SK-N-SH (cell line): ENCODE results near the gene ITGB3BP. TPM values are rescaled to one million over a fixed set of nuclear protein-coding genes. Genes with fewer than 3 reads are reported as not detected.

Source experiments
- CTCF ChIA-PET: fragments of 300-600, 350-600 bp; formaldehyde crosslinking; extraction: SDS; loops from one replicate; lab custom pipeline; 2021; lab: Yijun Ruan, JAX
- POLR2A ChIA-PET: fragments of 350-600 bp; sonication (Branson Sonifier 250); formaldehyde crosslinking; extraction: SDS; loops from one replicate; lab custom pipeline; 2020; ENCODE audit warnings: antibody characterized with exemption, inconsistent platforms; lab: Yijun Ruan, JAX
- DNase-seq: peaks from one replicate; pipeline ENCODE4 v3.0.0; 2012
- H2AFZ ChIP-seq: fragments of 200-600 bp; sonication (generic); 2 replicates; pipeline ENCODE4 v1.8.1; 2016; ENCODE audit warnings: antibody characterized with exemption, mild to moderate bottlenecking, low read depth
- H3F3A ChIP-seq: fragments of 200-600 bp; sonication (generic); replicated peaks from 2 replicates; pipeline ENCODE3; 2016; ENCODE audit warnings: antibody characterized with exemption, mild to moderate bottlenecking; ENCODE audit not compliant: insufficient read depth
- H3K27ac ChIP-seq, 2 experiments: fragments of 200-500 bp in 1 of 2; fragments of 200-600 bp in 1 of 2; sonication (Bioruptor generic) in 1 of 2; sonication (generic), shearing (Covaris generic) in 1 of 2; 2 replicates each; pipeline versions ENCODE4 v1.5.1 to v1.6.1; 2014 to 2016; ENCODE audit warnings: low read depth in 2 of 2, inconsistent platforms in 1 of 2, low read length in 1 of 2, mild to moderate bottlenecking in 1 of 2, mixed read lengths in 1 of 2
- H3K27me3 ChIP-seq: fragments of 200-600 bp; sonication (generic), shearing (Covaris generic); 2 replicates; pipeline ENCODE4 v1.6.1; 2016; ENCODE audit warnings: mixed run types; ENCODE audit not compliant: insufficient read depth
- H3K36me3 ChIP-seq, 2 experiments: fragments of 200-500 bp in 1 of 2; fragments of 200-600 bp in 1 of 2; sonication (Bioruptor generic) in 1 of 2; sonication (generic) in 1 of 2; replicated peaks in 1 of 2; 2 replicates each; pipeline versions ENCODE3 to v1.5.1; 2014 to 2016; ENCODE audit warnings: low read length in 1 of 2, mild to moderate bottlenecking in 1 of 2; ENCODE audit not compliant: insufficient read depth in 2 of 2, control insufficient read depth in 1 of 2
- H3K4me1 ChIP-seq, 2 experiments: fragments of 200-500 bp in 1 of 2; fragments of 200-600 bp in 1 of 2; sonication (Bioruptor generic) in 1 of 2; sonication (generic), shearing (Covaris generic) in 1 of 2; 2 replicates each; pipeline versions ENCODE4 v1.5.1 to v1.6.1; 2014 to 2016; ENCODE audit warnings: low read depth in 1 of 2, low read length in 1 of 2, mixed run types in 1 of 2; ENCODE audit not compliant: insufficient read depth in 2 of 2, control insufficient read depth in 1 of 2
- H3K4me2 ChIP-seq: fragments of 200-600 bp; sonication (generic), shearing (Covaris generic); 2 replicates; pipeline ENCODE4 v1.6.1; 2017; ENCODE audit warnings: mixed run types
- H3K4me3 ChIP-seq, 2 experiments: fragments of 200-500 bp in 1 of 2; fragments of 200-600 bp in 1 of 2; sonication (Bioruptor generic) in 1 of 2; sonication (generic), shearing (Covaris generic) in 1 of 2; 2 replicates each; pipeline versions ENCODE4 v1.5.1 to v1.8.1; 2014 to 2016; ENCODE audit warnings: low read depth in 2 of 2, inconsistent platforms in 1 of 2, low read length in 1 of 2, mild to moderate bottlenecking in 1 of 2, mixed read lengths in 1 of 2, moderate library complexity in 1 of 2
- H3K79me2 ChIP-seq: fragments of 200-600 bp; sonication (generic); 2 replicates; pipeline ENCODE4 v1.8.1; 2017; ENCODE audit warnings: mild to moderate bottlenecking; ENCODE audit not compliant: insufficient read depth
- H3K9ac ChIP-seq: fragments of 200-600 bp; sonication (generic); 2 replicates; pipeline ENCODE4 v1.6.1; 2017; ENCODE audit warnings: mixed run types
- H3K9me2 ChIP-seq: fragments of 200-600 bp; sonication (generic); 2 replicates; pipeline ENCODE4 v1.6.1; 2017; ENCODE audit warnings: mixed run types
- H3K9me3 ChIP-seq: fragments of 200-600 bp; sonication (generic); 2 replicates; pipeline ENCODE4 v1.6.1; 2017; ENCODE audit warnings: mixed run types, mild to moderate bottlenecking, moderate library complexity
- H4K20me1 ChIP-seq: fragments of 200-600 bp; sonication (generic); 2 replicates; pipeline ENCODE4 v1.6.1; 2017; ENCODE audit warnings: mild to moderate bottlenecking, mixed run types; ENCODE audit not compliant: insufficient read depth
- CHD2 ChIP-seq: fragments of 150-350 bp; IDR thresholded peaks from 2 replicates; pipeline ENCODE4 v1.6.1; 2018; ENCODE audit warnings: low read length; ENCODE audit not compliant: partially characterized antibody
- EP300 ChIP-seq, 2 experiments: IDR thresholded peaks; 2 replicates each; pipeline versions ENCODE4 v1.4.0 to v1.6.1; 2012; ENCODE audit warnings: borderline replicate concordance in 1 of 2, low read depth in 1 of 2, low read length in 1 of 2
- FOXJ3 ChIP-seq: sonication (generic); formaldehyde crosslinking; IDR thresholded peaks from 2 replicates; pipeline ENCODE4 v1.5.1; 2020; ENCODE audit warnings: mild to moderate bottlenecking, missing genetic modification reagents
- JUND ChIP-seq: IDR thresholded peaks from 2 replicates; pipeline ENCODE4 v1.4.0; 2012
- MAX ChIP-seq: IDR thresholded peaks from 2 replicates; pipeline ENCODE4 v1.4.0; 2012; ENCODE audit warnings: low read depth
- PBX3 ChIP-seq: IDR thresholded peaks from 2 replicates; pipeline ENCODE4; 2012
- RFX5 ChIP-seq: IDR thresholded peaks from 2 replicates; pipeline ENCODE4 v1.6.1; 2012; ENCODE audit warnings: mild to moderate bottlenecking, improper control_type of control experiment, low read length
- SIN3A ChIP-seq: IDR thresholded peaks from 2 replicates; pipeline ENCODE4 v1.6.1; 2012; ENCODE audit warnings: low read depth, mild to moderate bottlenecking, low read length, moderate library complexity, borderline replicate concordance
- SMC3 ChIP-seq: IDR thresholded peaks from 2 replicates; pipeline ENCODE4 v1.6.1; 2012; ENCODE audit warnings: low read depth, low read length, improper control_type of control experiment
- USF2 ChIP-seq: fragments of 150-350 bp; IDR thresholded peaks from 2 replicates; pipeline ENCODE4 v1.6.1; 2017; ENCODE audit warnings: antibody characterized with exemption, low read length, low read depth, borderline replicate concordance
- YY1 ChIP-seq: IDR thresholded peaks from 2 replicates; pipeline ENCODE4 v1.4.0; 2012; ENCODE audit warnings: low read depth, mild to moderate bottlenecking
- WGBS: methylation state at CpG from one replicate; pipeline ENCODE4 v1.1.6; 2017; ENCODE audit warnings: low lambda C conversion rate; 5-methylcytosine and 5-hydroxymethylcytosine counted together
- polyA plus RNA-seq, 3 experiments: library from polyadenylated mRNA; depleted of rRNA; stranded (reverse); fragments of >200 nt; gene quantifications; 2 replicates each; pipeline ENCODE4 v1.2.3, GENCODE V29; 2012

The ITGB3BP gene
- polyA plus RNA-seq, 1 of the 3 experiments (the other 2 are of a cell fraction), result 9.9 TPM

- H3K9ac ChIP-seq, result no peak overlapping the region
- no peak overlapping the region for H3K27ac ChIP-seq
- H3K27me3 ChIP-seq, result no peaks in the 10 kb centered on the region
- WGBS, result 89% methylated on average over 1 of the region's 1 CpG
- no peak overlapping the region for H2AFZ ChIP-seq
- peaks cover 32 to 43% of the 10 kb centered on the region in 2 experiments for H3K36me3 ChIP-seq
- no peak overlapping the region for H3K4me2 ChIP-seq
- TF ChIP-seq RFX5, result no peak
- no peak for TF ChIP-seq EP300 (IDR thresholded peaks at IDR 0.05; ENCODE audit: borderline replicate concordance in 1 of 2, low read depth in 1 of 2, low read length in 1 of 2)
- TF ChIP-seq FOXJ3 (CRISPR knock-in tag), result no peak
- TF ChIP-seq USF2, result no peak
- no peak for TF ChIP-seq JUND
- H4K20me1 ChIP-seq, result no peaks in the 10 kb centered on the region
- POLR2A ChIA-PET, result no interaction called here
- DNase-seq, result no peak
- H3F3A ChIP-seq, result peaks cover 7% of the 10 kb centered on the region
- no peaks in the 10 kb centered on the region for H3K9me3 ChIP-seq
- no peaks in the 10 kb centered on the region for H3K4me1 ChIP-seq
- H3K9me2 ChIP-seq, result no peaks in the 10 kb centered on the region
- no peaks in the 10 kb centered on the region for H3K79me2 ChIP-seq
- no peak overlapping the region for H3K4me3 ChIP-seq
- CTCF ChIA-PET, result interaction anchor here (1.5 kb wide), 1 partner anchor 207 kb away, joined by 3 read pairs; no protein-coding TSS in a partner anchor
Measured at GRCh38 chr1:63533931-63534330, 10.9 kb upstream of the ITGB3BP start.

GRCh38 chr1:63532727-63533126, 9.7 kb upstream of the ITGB3BP start:
- 80% methylated on average over 1 of the region's 1 CpG for WGBS
- ChIA-PET CTCF (no interaction called here), POLR2A (no interaction called here)
- Histone ChIP-seq H3K36me3 (peaks cover 36 to 53% of the 10 kb centered on the region in 2 experiments), H3K27ac (no peak overlapping the region), H3K9me2 (no peaks in the 10 kb centered on the region), H3K9me3 (no peaks in the 10 kb centered on the region), H3K79me2 (no peaks in the 10 kb centered on the region), H3F3A (peaks cover 7% of the 10 kb centered on the region), H3K27me3 (no peaks in the 10 kb centered on the region), H3K4me2 (no peak overlapping the region), H3K4me1 (no peaks in the 10 kb centered on the region), H4K20me1 (no peaks in the 10 kb centered on the region), H3K4me3 (no peak overlapping the region), H3K9ac (no peak overlapping the region), H2AFZ (no peak overlapping the region)
- DNase-seq, result no peak
- no peak for TF ChIP-seq CHD2
- no peak for TF ChIP-seq YY1
- no peak for TF ChIP-seq PBX3
- no peak for TF ChIP-seq SIN3A
- TF ChIP-seq MAX, result no peak
- no peak for TF ChIP-seq SMC3
